CD4-positive, alpha-beta T cell (primary cell): ENCODE measurements around the gene ADAMTS18. TPM values are rescaled to one million over a fixed set of nuclear protein-coding genes. Genes with fewer than 3 reads are reported as not detected.

Experiments
- ATAC-seq: fragments of 200-7000 bp; cut with Tn5 transposase; one replicate; pipeline ENCODE4 v1.10.0; 2022; ENCODE audit warnings: mild to moderate bottlenecking; ENCODE audit not compliant: poor library complexity
- CTCF ChIA-PET: fragments of 350-600 bp; sonication (Branson Sonifier 250); formaldehyde crosslinking; loops from one replicate; lab custom pipeline; 2021; ENCODE audit warnings: antibody characterized with exemption, inconsistent platforms; lab: Charles Lee
- POLR2A ChIA-PET: fragments of 350-600 bp; sonication (Branson Sonifier 250); formaldehyde crosslinking; loops from one replicate; lab custom pipeline; 2021; ENCODE audit warnings: antibody characterized with exemption, inconsistent platforms; lab: Charles Lee
- DNase-seq, 14 experiments: peaks; one replicate each; pipeline ENCODE4 v3.0.0-alpha.2; 2013 to 2020; ENCODE audit warnings: mixed read lengths in 2 of 14
- H3K27ac ChIP-seq, 2 donors: one replicate each; pipeline versions ENCODE4 v1.5.1 to v1.7.0; 2013; ENCODE audit warnings: low read length in 2 of 2, low read depth in 1 of 2, mild to moderate bottlenecking in 1 of 2
- H3K27me3 ChIP-seq, 2 experiments: 1 replicate in 1 of 2; 2 replicates in 1 of 2; pipeline versions ENCODE4 v1.6.1 to v1.7.0; 2013; ENCODE audit warnings: low read length in 2 of 2, control low read depth in 1 of 2, mild to moderate bottlenecking in 1 of 2, moderate library complexity in 1 of 2; ENCODE audit not compliant: insufficient read depth in 2 of 2, control insufficient read depth in 1 of 2
- H3K36me3 ChIP-seq: one replicate; pipeline ENCODE4 v1.6.1; 2013; ENCODE audit warnings: low read length, control low read depth; ENCODE audit not compliant: insufficient read depth
- H3K4me1 ChIP-seq: one replicate; pipeline ENCODE4 v1.6.1; 2013; ENCODE audit warnings: low read length, control low read depth; ENCODE audit not compliant: insufficient read depth
- H3K4me3 ChIP-seq: one replicate; pipeline ENCODE4 v1.5.1; 2013; ENCODE audit warnings: mild to moderate bottlenecking, low read length, moderate library complexity
- H3K9me3 ChIP-seq, 2 experiments: 1 replicate in 1 of 2; 2 replicates in 1 of 2; pipeline versions ENCODE4 v1.6.1 to v1.7.0; 2013; ENCODE audit warnings: low read length in 2 of 2, mild to moderate bottlenecking in 2 of 2, control low read depth in 1 of 2, moderate library complexity in 1 of 2; ENCODE audit not compliant: control insufficient read depth in 1 of 2, insufficient read depth in 1 of 2
- H3K27ac Mint-ChIP-seq: one replicate; pipeline ENCODE4 v1.8.0; 2020; ENCODE audit warnings: mixed read lengths
- H3K27me3 Mint-ChIP-seq: one replicate; pipeline ENCODE4 v1.8.0; 2021; ENCODE audit warnings: mixed read lengths
- H3K36me3 Mint-ChIP-seq: one replicate; pipeline ENCODE4 v1.8.0; 2021; ENCODE audit warnings: low read depth, mixed read lengths
- H3K4me1 Mint-ChIP-seq: one replicate; pipeline ENCODE4 v1.8.0; 2021; ENCODE audit warnings: low read depth, mixed read lengths
- H3K4me3 Mint-ChIP-seq: one replicate; pipeline ENCODE4 v1.8.0; 2020; ENCODE audit warnings: mild to moderate bottlenecking, mixed read lengths
- H3K9me3 Mint-ChIP-seq: one replicate; pipeline ENCODE4 v1.8.0; 2020; ENCODE audit warnings: mixed read lengths
- CTCF ChIP-seq: fragments of 200-600 bp; IDR thresholded peaks from one replicate; pipeline ENCODE4 v1.8.0; 2022; ENCODE audit warnings: antibody characterized with exemption, mild to moderate bottlenecking
- intact Hi-C, 2 experiments: fragments of 100-400 bp; cut with DNase I in 1 of 2; cut with micrococcal nuclease in 1 of 2; formaldehyde crosslinking; loops; one replicate each; pipeline versions ENCODE4 v1.15.1 to v1.9.0; 2023 to 2025; cut with DNase I, micrococcal nuclease
- total RNA-seq, 174 experiments: library from RNA in 2 of 174; stranded (reverse) in 2 of 174; gene quantifications; one replicate each; pipeline ENCODE4 v1.2.3 and lab custom pipeline; 2021 to 2026

Gene ADAMTS18
- total RNA-seq, 2 experiments from 2014 or later: not detected

- no peaks in the 10 kb centered on the region for H3K4me1 ChIP-seq
- H3K36me3 ChIP-seq: no peaks in the 10 kb centered on the region
- ChIA-PET CTCF (no interaction called here), POLR2A (no interaction called here)
- intact Hi-C loops: no loop called here
- H3K4me1 Mint-ChIP-seq: no peaks in the 10 kb centered on the region
- DNase-seq (no peak), ATAC-seq (no peak)
- H3K27me3 Mint-ChIP-seq: peaks cover 16% of the 10 kb centered on the region
- H3K27ac ChIP-seq: no peak overlapping the region
- H3K36me3 Mint-ChIP-seq: no peaks in the 10 kb centered on the region
- no peaks in the 10 kb centered on the region for H3K27me3 ChIP-seq
- H3K9me3 ChIP-seq: no peaks in the 10 kb centered on the region
- H3K9me3 Mint-ChIP-seq: no peaks in the 10 kb centered on the region
- no peak overlapping the region for H3K4me3 ChIP-seq
- H3K27ac Mint-ChIP-seq: no peak overlapping the region
- TF ChIP-seq CTCF: no peak
- no peak overlapping the region for H3K4me3 Mint-ChIP-seq
Observed at GRCh38 chr16:77472262-77472661, 37.4 kb upstream of the ADAMTS18 start.

GRCh38 chr16:77470851-77471250 is 36.0 kb upstream of the ADAMTS18 start:
- Histone ChIP-seq H3K9me3 (no peaks in the 10 kb centered on the region), H3K36me3 (no peaks in the 10 kb centered on the region), H3K27ac (no peak overlapping the region), H3K27me3 (no peaks in the 10 kb centered on the region), H3K4me3 (no peak overlapping the region), H3K4me1 (no peaks in the 10 kb centered on the region)
- Mint-ChIP-seq H3K4me3 (no peak overlapping the region), H3K36me3 (no peaks in the 10 kb centered on the region), H3K9me3 (no peaks in the 10 kb centered on the region), H3K4me1 (no peaks in the 10 kb centered on the region), H3K27ac (no peak overlapping the region), H3K27me3 (peaks cover 19% of the 10 kb centered on the region)
- no peak for TF ChIP-seq CTCF
- intact Hi-C loops: no loop called here
- POLR2A ChIA-PET: no interaction called here
- CTCF ChIA-PET: no interaction called here
- no peak for DNase-seq
- ATAC-seq: no peak

- CTCF ChIA-PET: no interaction called here
- H3K27ac Mint-ChIP-seq: no peak overlapping the region
- no peak for DNase-seq
- no peaks in the 10 kb centered on the region for H3K36me3 Mint-ChIP-seq
- no peak overlapping the region for H3K4me3 ChIP-seq
- no peaks in the 10 kb centered on the region for H3K27me3 ChIP-seq
- H3K4me1 Mint-ChIP-seq: no peaks in the 10 kb centered on the region
- no peaks in the 10 kb centered on the region for H3K9me3 ChIP-seq
- H3K9me3 Mint-ChIP-seq: no peaks in the 10 kb centered on the region
- POLR2A ChIA-PET: no interaction called here
- H3K4me3 Mint-ChIP-seq: no peak overlapping the region
- intact Hi-C loops: no loop called here
- no peak overlapping the region for H3K27ac ChIP-seq
- H3K27me3 Mint-ChIP-seq: peaks cover 25% of the 10 kb centered on the region
- TF ChIP-seq CTCF: no peak
- ATAC-seq: no peak
- no peaks in the 10 kb centered on the region for H3K4me1 ChIP-seq
- no peaks in the 10 kb centered on the region for H3K36me3 ChIP-seq
Observed at GRCh38 chr16:77469634-77470033, 34.8 kb upstream of the ADAMTS18 start.
